ENCODE measurements around the gene SIRPG. TPM values are rescaled to one million over a fixed set of nuclear protein-coding genes. Genes with fewer than 3 reads are reported as not detected.

SIRPG gene
- total and polyA plus RNA-seq, 12 donors, result 0.10 to 1.9 TPM; not detected in 10

DNA sequence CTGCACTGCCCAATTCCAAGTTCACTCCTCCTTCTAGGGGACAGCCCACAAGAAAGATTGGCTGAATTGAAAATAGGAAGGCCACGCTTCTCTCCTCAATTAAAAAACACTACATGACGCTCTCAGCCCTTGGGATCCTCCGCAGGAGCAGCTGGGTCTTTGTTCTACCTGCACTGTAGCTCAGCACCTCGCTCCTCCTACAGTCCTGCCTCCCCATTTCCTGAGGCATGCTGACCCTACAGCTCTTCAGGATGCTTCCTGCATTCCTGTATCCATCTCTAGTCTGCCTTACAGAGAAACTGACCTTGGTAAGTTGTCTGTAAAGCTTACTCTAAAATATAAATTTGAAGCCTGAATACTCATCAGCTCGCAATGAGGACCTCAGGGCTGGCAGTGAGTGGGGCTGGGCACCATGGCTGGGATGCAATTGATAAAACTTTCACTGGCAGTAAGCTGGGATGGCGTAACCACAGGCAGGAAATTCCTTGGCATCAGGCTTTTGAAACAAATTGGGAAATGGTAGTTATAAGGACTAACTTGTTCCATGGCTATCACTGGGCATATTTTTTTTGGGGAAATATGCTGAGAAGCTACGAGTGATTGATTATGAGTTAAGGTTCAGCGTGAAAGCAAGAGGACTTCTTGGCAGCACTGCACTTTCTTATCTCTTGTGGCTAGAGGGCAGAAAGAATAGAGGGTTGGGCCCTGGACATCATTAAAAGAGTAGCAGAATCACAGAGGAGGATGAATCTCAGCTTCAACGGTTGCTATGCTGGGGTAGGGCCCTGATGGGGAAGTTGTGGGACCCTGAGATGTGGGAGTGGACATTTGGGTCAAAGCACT is 26.0 kb downstream of the SIRPG start:
- intact Hi-C loops (cut with DNase I), result no loop called here
- WGBS, 2 donors, result 52 to 60% methylated on average over 9 of the region's 9 CpGs

DNA sequence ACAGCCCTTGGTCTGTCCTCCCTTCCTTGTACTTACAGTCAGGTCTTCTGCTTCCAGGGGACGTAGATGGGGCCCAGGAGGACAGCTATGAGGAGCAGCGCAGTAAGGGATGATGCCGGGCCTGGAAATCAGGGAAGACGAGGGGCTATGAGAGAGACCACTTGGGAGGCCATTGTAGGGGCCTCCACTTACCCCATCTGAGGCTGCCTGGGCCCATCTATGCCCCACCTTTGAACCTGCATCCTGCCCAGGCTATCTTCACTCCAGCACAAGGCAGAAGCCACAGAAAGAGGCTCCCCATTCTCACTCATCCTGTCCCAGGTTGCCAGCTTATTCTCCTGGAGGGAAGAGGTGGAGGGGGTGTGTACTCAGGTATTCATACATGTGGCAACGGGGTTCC is 27.4 kb downstream of the SIRPG start:
- intact Hi-C loops (cut with DNase I), result no loop called here
- H3K36me3 ChIP-seq, result no peaks in the 10 kb centered on the region
- H3K4me1 ChIP-seq, result peaks cover 0 to 16% (median 0%) of the 10 kb centered on the region in 9 donors
- no peak for ATAC-seq
- no peak overlapping the region for H3K4me3 ChIP-seq
- 84 to 90% methylated on average over 5 of the region's 5 CpGs for WGBS, 2 donors
- H3K9me3 ChIP-seq, result no peaks in the 10 kb centered on the region
- TF ChIP-seq, protein P1, sequence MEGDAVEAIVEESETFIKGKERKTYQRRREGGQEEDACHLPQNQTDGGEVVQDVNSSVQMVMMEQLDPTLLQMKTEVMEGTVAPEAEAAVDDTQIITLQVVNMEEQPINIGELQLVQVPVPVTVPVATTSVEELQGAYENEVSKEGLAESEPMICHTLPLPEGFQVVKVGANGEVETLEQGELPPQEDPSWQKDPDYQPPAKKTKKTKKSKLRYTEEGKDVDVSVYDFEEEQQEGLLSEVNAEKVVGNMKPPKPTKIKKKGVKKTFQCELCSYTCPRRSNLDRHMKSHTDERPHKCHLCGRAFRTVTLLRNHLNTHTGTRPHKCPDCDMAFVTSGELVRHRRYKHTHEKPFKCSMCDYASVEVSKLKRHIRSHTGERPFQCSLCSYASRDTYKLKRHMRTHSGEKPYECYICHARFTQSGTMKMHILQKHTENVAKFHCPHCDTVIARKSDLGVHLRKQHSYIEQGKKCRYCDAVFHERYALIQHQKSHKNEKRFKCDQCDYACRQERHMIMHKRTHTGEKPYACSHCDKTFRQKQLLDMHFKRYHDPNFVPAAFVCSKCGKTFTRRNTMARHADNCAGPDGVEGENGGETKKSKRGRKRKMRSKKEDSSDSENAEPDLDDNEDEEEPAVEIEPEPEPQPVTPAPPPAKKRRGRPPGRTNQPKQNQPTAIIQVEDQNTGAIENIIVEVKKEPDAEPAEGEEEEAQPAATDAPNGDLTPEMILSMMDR (IDR thresholded peaks at IDR 0.05), result no peak
- peaks cover 0 to 20% (median 11%) of the 10 kb centered on the region in 7 donors for H3K27me3 ChIP-seq
- no peak overlapping the region for H3K27ac ChIP-seq
- DNase-seq, result no peak

More for the DNA sequence above, 26.0 kb downstream of the SIRPG start:
- DNase-seq, result no peak
- peak overlapping the region in 1 of 10 donors; percentile 14 for H3K27ac ChIP-seq
- H3K27me3 ChIP-seq, result peaks cover 0 to 20% (median 11%) of the 10 kb centered on the region in 7 donors
- ATAC-seq, result no peak
- no peak overlapping the region for H3K4me3 ChIP-seq
- no peaks in the 10 kb centered on the region for H3K9me3 ChIP-seq
- TF ChIP-seq, protein P1 (IDR thresholded peaks at IDR 0.05), result no peak
- peaks cover 0 to 12% (median 0%) of the 10 kb centered on the region in 9 donors for H3K4me1 ChIP-seq
- H3K36me3 ChIP-seq, result no peaks in the 10 kb centered on the region

DNA sequence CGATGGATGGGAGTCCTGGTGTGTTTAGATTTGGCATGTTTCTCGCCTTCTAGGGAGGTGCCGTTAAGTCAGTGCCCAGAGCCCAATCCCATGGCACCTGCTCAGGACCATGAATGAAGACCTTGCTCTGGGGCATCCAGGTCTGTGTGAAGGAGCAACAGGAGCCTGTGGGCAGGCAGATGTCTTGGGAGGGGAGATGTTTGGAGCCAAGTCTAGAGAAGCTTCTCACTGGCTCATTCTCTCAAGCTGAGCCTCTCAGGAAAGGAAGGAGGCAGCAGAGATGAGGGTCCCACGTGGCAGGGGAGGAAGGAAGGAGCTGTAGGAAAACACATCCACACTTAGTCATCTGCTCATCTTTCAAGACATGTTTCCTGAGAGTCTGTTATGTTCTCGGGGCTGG is 28.3 kb downstream of the SIRPG start:
- Histone ChIP-seq H3K4me1 (peaks cover 0 to 24% (median 0%) of the 10 kb centered on the region in 9 donors), H3K4me3 (no peak overlapping the region), H3K36me3 (no peaks in the 10 kb centered on the region), H3K9me3 (no peaks in the 10 kb centered on the region), H3K27ac (no peak overlapping the region), H3K27me3 (peaks cover 0 to 20% (median 11%) of the 10 kb centered on the region in 7 donors)
- intact Hi-C loops (cut with DNase I), result no loop called here
- WGBS, 2 donors, result 65 to 70% methylated on average over 5 of the region's 5 CpGs
- TF ChIP-seq, protein P1 (IDR thresholded peaks at IDR 0.05), result no peak
- no peak for DNase-seq
- no peak for ATAC-seq

DNA sequence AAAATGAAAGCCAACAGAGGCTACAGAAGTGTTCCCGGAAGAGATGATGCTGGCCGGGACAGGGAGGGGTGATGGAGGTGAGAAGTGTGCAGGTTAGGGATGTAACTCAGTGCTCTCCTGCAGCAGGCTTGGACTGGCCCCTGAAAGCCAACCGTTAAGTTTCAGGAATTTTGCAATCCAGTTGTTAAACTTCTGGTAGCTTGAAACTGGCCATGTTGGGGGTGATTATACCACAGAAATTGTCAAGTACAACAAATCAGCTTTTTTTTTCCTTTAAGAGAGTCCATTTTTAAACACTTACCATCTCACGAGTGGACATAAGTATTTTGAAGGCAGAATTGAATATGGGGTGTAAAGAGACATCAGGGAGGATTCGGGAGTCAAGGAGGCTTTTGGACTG is 29.0 kb downstream of the SIRPG start:
- peaks cover 0 to 31% (median 0%) of the 10 kb centered on the region in 9 donors for H3K4me1 ChIP-seq
- WGBS, 2 donors, result 75 to 80% methylated on average over 5 of the region's 5 CpGs
- peaks cover 0 to 21% (median 11%) of the 10 kb centered on the region in 7 donors for H3K27me3 ChIP-seq
- H3K36me3 ChIP-seq, result no peaks in the 10 kb centered on the region
- H3K4me3 ChIP-seq, result no peak overlapping the region
- intact Hi-C loops (cut with DNase I), result no loop called here
- TF ChIP-seq, protein P1 (IDR thresholded peaks at IDR 0.05), result no peak
- no peak overlapping the region for H3K27ac ChIP-seq
- no peak for DNase-seq
- no peaks in the 10 kb centered on the region for H3K9me3 ChIP-seq
- no peak for ATAC-seq

Data from heart right ventricle (tissue), 16 donors.